ENCODE measurements around the gene TAS2R13. TPM values are rescaled to one million over a fixed set of nuclear protein-coding genes. Genes with fewer than 3 reads are reported as not detected.

Gene TAS2R13
- total RNA-seq, 2 donors from 2014 or later, result 2.3 to 3.1 TPM

- Histone ChIP-seq H3K4me3 (no peak overlapping the region), H3K4me1 (peaks cover 7% of the 10 kb centered on the region), H3K36me3 (replicated peaks in 1 of 2; ENCODE audit: insufficient read depth in 1 of 2, low read depth in 2 of 2) (no peaks in the 10 kb centered on the region), H3K27ac (no peak overlapping the region), H3K27me3 (no peaks in the 10 kb centered on the region), H3K9me3 (no peaks in the 10 kb centered on the region)
- no peak for DNase-seq
- intact Hi-C loops (cut with DNase I), result no loop called here
- ATAC-seq, result no peak
- TF ChIP-seq POLR2A (IDR thresholded peaks at IDR 0.05), result no peak
- TF ChIP-seq CTCF (IDR thresholded peaks at IDR 0.05), result no peak
Measured at GRCh38 chr12:10889226-10889625, 20.1 kb downstream of the TAS2R13 start.

GRCh38 chr12:10884086-10884725 is 25.2 kb downstream of the TAS2R13 start, which contains the start of gene PRH1:
Gene PRH1, minus strand, starts transcription at chr12:10884255. Its CDS starts 38 bp downstream, at chr12:10884217.
- WGBS, 2 donors, result 93 to 97% methylated on average over 6 of the region's 6 CpGs

GRCh38 chr12:10873378-10873777 is 36.0 kb downstream of the TAS2R13 start:
- ATAC-seq, result no peak
- no peak for DNase-seq
- Histone ChIP-seq H3K27me3 (no peaks in the 10 kb centered on the region), H3K9me3 (no peaks in the 10 kb centered on the region), H3K36me3 (replicated peaks in 1 of 2; ENCODE audit: insufficient read depth in 1 of 2, low read depth in 2 of 2) (peaks cover 0 to 3% of the 10 kb centered on the region in 2 donors), H3K4me3 (no peak overlapping the region), H3K4me1 (no peaks in the 10 kb centered on the region), H3K27ac (no peak overlapping the region)
- intact Hi-C loops (cut with DNase I), result no loop called here
- WGBS, 2 donors, result 24 to 25% methylated on average over 2 of the region's 2 CpGs
- TF ChIP-seq CTCF (IDR thresholded peaks at IDR 0.05) (no peak), POLR2A (IDR thresholded peaks at IDR 0.05) (no peak)

More at GRCh38 chr12:10884086-10884725, 25.2 kb downstream of the TAS2R13 start, which contains the start of gene PRH1:
- ATAC-seq, result no peak
- no peak for DNase-seq
- H3K27me3 ChIP-seq, result no peaks in the 10 kb centered on the region
- no peak within 1 kb of the TSS for H3K4me3 ChIP-seq
- H3K4me1 ChIP-seq, result no peaks in the 10 kb centered on the region
- no peak within 1 kb of the TSS for H3K27ac ChIP-seq
- TF ChIP-seq CTCF (IDR thresholded peaks at IDR 0.05) (no peak), POLR2A (IDR thresholded peaks at IDR 0.05) (no peak)
- H3K9me3 ChIP-seq, result no peaks in the 10 kb centered on the region
- intact Hi-C loops (cut with DNase I), result no loop called here
- no peaks in the 10 kb centered on the region for H3K36me3 ChIP-seq (replicated peaks in 1 of 2; ENCODE audit: insufficient read depth in 1 of 2, low read depth in 2 of 2)

DNA sequence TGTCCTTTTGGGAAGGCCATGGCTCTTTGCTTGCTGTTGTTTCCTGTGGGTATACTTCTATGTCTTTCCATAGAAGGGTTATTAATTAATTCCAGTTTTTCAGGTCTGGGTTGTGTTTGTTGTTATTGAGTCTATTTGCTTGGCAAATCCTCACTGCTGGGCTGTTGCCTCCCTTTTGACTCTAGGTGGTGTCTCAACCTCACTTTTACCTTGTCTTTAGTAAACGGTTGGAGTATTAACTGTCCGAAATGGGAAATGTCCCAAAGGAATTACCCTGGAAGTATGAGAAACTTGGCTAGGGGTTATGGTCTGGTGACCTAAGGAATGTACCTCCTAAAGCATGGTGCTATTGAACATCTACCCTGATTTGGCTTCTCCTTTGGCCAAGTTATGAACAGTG is 42.0 kb downstream of the TAS2R13 start:
- intact Hi-C loops (cut with DNase I), result no loop called here
- Histone ChIP-seq H3K36me3 (replicated peaks in 1 of 2; ENCODE audit: insufficient read depth in 1 of 2, low read depth in 2 of 2) (no peaks in the 10 kb centered on the region), H3K27ac (no peak overlapping the region), H3K4me1 (no peaks in the 10 kb centered on the region), H3K4me3 (no peak overlapping the region), H3K27me3 (no peaks in the 10 kb centered on the region), H3K9me3 (no peaks in the 10 kb centered on the region)
- no peak for DNase-seq
- ATAC-seq, result no peak
- TF ChIP-seq POLR2A (IDR thresholded peaks at IDR 0.05) (no peak), CTCF (IDR thresholded peaks at IDR 0.05) (peak in 4 of 7 experiments; percentile 10 to 25 (median 15))
- WGBS, 2 donors, result 30 to 50% methylated on average over 2 of the region's 2 CpGs
